ENCODE results near the gene ATP10B.
"Not testable (repeated sequence)": the region's sequence is repeated elsewhere in the genome, so short reads cannot be mapped to it uniquely, and the experiment has no call there.

Gene ATP10B, protein sequence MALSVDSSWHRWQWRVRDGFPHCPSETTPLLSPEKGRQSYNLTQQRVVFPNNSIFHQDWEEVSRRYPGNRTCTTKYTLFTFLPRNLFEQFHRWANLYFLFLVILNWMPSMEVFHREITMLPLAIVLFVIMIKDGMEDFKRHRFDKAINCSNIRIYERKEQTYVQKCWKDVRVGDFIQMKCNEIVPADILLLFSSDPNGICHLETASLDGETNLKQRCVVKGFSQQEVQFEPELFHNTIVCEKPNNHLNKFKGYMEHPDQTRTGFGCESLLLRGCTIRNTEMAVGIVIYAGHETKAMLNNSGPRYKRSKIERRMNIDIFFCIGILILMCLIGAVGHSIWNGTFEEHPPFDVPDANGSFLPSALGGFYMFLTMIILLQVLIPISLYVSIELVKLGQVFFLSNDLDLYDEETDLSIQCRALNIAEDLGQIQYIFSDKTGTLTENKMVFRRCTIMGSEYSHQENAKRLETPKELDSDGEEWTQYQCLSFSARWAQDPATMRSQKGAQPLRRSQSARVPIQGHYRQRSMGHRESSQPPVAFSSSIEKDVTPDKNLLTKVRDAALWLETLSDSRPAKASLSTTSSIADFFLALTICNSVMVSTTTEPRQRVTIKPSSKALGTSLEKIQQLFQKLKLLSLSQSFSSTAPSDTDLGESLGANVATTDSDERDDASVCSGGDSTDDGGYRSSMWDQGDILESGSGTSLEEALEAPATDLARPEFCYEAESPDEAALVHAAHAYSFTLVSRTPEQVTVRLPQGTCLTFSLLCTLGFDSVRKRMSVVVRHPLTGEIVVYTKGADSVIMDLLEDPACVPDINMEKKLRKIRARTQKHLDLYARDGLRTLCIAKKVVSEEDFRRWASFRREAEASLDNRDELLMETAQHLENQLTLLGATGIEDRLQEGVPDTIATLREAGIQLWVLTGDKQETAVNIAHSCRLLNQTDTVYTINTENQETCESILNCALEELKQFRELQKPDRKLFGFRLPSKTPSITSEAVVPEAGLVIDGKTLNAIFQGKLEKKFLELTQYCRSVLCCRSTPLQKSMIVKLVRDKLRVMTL (N-terminal part only)

DNA sequence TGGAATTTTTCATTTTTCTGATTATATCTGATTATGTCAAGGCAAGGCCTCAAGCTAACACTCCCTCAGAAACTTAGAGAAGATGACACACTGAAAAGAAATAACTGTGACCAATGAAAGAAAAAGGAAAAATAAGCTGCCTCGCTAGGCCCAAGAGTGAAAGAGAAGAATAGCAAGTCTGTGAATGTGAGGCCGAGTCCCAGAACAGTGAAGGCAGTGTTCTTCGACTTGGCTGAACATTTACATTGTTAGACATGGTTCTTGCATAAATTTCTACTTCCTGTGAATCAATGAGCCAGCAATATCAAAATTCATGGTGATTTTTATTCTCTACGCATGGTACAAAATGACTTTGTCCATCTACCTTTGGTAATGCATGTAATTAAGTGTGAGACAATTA, at the start of gene ATP10B:
TSS of gene ATP10B (minus strand) at position 163 of the 400 bp plus-strand sequence. CDS start 164,137 bp downstream, outside the sequence.
- DNase-seq (ENCODE audit: low spot score): no peak

DNA sequence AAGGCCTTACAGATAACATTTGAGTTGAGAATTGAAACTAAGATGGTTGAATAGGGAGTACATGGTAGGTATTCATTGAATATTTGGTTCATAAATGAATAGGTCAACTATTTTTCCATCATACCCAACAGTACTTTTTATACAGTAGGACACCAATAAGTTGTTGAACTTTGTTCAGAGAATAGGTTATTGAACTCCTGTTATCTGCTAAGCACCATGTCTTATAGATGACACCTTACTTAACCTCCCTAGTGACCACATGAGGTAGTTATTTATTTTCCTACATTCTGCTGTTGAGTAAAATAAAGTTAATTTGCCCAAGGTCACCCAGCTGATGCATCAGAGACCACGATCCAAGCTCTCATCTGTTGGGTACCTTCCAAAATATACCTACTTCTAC, 49.6 kb upstream of the ATP10B start:
- no peak for DNase-seq (ENCODE audit: low spot score)

DNA sequence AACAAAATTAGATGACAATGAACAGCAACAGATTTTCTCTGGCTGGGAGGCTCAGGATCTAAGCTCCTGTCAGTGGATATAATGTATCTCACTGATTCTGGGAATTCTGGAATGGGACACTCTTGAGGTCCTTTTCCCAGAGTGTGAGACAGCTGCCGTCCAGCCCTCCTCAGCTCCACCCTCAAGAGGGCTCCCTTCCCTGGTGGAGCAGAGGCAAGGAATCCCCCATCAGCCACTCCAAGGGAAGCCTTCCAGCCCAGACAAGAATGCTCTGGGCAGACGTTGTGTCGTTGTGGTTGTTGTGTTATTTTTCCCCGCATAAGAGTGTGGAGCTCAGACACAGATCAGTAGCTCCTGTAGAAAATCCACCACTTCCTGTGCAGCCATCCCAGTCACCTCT, 47.7 kb upstream of the ATP10B start:
- no peak for DNase-seq (ENCODE audit: low spot score)

DNA sequence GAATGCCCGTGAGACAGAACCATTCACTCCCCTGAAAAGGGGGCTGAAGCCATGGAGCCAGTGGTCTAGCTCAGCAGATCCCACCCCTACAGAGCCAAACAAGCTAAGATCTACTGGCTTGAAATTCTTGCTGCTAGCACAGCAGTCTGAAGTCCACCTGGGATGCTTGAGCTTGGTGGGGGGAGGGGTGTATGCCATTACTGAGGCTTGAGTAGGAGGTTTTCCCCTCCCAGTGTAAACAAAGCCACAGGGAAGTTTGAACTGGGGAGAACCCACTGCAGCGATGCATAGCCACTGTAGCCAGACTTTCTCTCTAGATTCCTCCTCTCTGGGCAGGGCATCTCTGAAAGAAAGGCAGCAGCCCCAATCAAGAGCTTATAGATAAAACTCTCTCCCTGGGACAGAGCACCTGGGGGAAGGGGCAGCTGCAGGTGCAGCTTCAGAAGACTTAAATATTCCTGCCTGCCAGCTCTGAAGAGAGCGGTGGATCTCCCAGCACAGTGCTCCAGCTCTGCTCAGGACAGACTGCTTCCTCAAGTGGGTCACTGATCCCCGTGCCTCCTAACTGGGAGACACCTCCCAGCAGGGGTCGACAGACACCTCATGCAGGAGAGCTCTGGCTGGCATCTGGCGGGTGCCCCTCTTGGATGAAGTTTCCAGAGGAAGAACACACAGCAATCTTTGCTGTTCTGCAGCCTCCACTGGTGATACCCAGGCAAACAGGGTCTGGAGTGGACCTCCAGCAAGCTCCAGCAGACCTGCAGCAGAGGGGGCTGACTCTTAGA, 41.4 kb upstream of the ATP10B start:
- not testable (repeated sequence) for DNase-seq (ENCODE audit: low spot score)

DNA sequence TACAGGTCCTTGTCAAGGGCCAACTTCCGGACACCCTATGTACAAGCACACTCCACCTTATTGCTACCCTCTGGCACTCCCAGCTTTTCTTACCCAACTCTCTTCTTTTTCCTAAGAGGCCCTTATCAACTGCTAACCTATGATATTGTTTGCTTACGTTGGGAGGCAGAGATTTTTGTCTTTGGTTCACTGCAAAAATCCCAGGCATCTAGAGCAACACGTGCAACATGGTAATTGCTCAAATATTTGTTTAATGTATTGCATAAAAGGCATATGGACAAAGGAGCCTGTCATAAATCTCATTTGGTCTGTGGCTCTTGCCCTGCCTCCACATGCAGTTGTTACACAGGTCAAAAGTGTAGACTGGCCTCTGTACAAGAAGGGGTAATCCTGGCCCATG, 35.8 kb upstream of the ATP10B start:
- no peak for DNase-seq (ENCODE audit: low spot score)

DNA sequence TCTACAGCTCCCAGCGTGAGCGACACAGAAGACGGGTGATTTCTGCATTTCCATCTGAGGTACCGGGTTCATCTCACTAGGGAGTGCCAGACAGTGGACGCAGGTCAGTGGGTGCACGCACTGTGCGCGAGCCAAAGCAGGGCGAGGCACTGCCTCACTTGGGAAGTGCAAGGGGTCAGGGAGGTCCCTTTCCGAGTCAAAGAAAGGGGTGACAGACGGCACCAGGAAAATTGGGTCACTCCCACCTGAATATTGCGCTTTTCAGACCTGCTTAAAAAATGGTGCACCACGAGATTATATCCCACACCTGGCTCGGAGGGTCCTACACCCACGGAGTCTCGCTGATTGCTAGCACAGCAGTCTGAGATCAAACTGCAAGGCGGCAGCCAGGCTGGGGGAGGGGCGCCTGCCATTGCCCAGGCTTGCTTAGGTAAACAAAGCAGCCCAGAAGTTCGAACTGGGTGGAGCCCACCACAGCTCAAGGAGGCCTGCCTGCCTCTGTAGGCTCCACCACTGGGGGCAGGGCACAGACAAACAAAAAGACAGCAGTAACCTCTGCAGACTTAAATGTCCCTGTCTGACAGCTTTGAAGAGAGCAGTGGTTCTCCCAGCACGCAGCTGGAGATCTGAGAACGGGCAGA, 21.7 kb upstream of the ATP10B start:
- not testable (repeated sequence) for DNase-seq (ENCODE audit: low spot score)

DNA sequence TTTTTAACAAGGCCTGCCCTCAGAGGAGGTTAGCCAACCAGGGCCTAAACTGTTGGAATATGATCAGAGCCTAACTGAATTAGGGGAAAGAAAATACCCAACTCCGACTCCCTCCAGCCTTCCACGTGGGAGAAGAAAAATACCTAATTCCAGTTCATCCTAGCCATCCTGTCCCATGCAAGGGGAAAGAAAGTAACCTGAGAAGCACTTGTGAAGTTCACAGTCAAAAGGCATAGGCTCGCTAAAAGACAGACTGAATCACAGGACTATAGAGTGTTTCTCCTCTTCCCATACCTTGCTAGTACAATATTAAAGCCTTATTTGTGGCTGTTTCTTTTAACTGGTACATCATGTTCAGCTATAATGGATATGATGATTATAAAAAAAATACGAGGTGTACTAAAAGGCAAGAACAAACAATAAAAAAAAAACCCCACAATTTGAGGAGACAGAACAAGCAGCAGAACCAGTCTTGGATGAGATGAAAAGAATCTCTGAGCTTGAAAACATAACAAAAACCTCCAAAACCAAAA, 18.0 kb upstream of the ATP10B start:
- no peak for DNase-seq (ENCODE audit: low spot score)

DNA sequence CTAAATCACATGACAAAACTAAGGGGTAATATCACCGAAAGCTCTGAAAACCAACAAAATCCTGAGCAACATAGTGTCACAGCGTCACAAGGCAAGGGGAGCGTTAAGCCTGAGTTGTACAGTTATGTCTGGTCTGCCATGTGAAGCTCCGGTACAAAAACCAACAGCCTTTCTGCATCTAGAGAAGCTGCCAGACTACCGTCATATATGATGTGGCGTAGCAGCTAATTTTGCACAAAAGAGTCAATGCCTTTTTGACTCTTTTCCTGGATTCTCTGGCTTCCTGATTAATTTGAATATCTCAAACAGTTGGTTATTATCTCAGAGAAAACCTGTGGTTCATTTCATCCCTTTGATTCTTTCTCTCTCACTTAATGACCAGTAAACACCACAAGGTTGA, 16.0 kb upstream of the ATP10B start:
- DNase-seq (ENCODE audit: low spot score): no peak

DNA sequence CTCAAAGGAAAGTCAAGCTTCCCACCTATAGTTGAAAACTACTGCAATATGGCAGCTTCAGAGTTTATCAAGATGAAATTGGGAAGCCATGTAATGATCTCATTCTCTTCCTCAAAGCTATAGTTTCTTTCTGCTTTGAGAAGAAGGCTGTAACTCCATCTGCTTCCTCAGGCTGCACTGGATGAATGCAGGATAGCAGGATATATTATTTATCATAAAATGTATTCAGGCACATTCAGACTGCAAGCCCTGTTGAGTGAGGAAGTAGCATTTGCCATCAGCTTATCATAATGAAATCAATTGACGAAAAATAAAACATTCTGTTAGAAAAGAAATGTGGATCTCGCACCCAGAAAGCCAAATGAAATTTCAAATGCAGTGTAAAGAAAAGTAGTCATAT, 560 bp downstream of the ATP10B start:
- no peak for DNase-seq (ENCODE audit: low spot score)

DNA sequence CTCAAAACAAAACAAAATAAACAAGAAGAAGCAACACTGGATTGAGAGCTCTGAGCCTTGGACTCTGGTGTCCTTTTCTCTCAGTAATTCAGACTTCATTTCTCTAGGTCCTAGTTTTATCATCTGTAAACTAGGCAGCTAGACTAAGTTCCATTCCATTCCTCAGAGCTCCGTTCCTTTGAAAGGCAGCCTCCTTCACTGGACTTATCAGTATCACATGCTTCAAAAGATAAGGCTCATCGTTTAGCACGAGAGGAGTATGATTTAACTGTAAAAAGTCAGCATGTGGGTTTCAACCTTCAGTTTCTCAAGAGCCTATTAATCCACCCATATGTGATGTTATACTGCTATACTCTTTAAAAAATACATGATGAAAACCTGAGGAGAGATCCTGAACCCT, 1.6 kb downstream of the ATP10B start:
- no peak for DNase-seq (ENCODE audit: low spot score)

DNA sequence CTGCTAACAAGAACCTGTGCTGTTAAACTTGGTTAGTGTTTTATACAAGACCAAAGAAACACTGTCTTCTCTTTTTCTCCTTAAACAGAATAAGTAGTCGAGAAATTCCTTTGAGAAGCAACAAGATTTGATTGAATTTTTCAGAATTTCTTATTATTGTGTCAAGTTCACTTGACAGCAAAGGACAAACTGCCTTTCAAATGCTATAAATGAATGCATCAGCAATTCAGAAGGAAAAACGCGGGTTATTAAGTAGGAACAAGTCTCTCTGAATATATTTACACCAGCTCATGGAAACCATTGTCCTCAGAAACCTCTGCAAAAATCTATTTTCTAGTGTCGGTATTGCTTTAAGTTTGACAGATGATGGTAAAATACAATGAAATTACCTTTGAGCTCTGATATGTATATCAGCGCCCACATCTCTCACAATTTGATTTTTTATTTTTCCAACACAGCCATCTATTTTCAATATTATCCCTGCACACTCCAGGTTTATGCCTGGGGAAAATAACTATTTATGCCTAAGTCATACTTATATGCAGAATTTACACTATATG, 4.4 kb downstream of the ATP10B start:
- DNase-seq (ENCODE audit: low spot score): no peak

DNA sequence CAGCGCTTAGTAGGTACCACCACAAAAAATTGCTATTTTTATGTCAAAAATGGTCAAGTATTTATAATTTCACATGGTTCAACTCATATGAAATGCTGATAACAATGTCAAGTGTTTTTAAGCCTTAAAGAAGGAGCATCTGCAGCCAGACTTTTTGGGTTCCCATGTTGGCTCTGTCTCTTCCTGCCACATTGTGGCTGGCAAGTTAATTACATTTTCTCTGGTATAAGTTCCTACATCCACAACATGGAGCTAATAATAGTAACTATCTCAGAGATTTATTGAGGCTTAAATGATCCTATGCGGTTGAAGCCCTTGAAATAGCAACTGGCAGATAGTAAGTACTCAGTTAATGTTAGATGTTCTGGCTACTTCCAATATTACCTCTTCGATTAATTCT, 5.4 kb downstream of the ATP10B start:
- DNase-seq (ENCODE audit: low spot score): no peak

DNA sequence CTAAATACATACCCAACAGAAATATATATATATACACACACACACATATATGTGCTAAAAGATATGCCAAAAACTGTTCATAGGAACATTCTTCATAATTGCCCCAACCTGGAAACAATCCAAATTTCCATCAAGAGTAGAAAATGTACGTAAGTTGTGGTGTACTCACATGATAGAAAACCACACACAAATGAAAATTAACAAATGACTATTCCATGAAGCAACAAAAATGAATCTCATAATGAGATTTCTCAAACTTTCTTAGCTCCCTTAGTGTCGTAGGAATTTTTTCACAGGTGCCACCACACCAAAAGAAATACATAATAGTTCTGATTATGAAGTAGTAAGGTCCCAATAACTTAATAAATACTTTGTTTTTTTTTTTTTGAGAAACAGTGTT, 7.8 kb downstream of the ATP10B start:
- no peak for DNase-seq (ENCODE audit: low spot score)

DNA sequence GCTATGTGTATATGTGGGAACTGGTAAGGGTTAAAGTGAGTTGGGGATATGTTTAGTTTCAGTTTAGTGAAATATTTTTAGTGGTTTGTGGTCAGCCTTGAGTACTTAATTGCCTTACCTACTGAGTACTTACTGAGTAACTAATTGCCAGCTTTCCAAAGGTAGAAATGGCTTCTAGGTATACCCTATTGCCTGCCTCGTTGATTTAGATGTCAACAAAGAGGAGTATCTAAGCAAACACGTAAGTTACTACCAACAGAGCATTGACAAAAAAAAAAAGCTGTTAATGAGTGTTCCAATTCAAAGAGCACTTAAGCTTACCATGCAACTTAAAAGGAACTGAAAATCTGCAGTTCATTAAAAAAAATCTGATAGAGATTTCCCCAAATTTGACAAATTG, 8.8 kb downstream of the ATP10B start:
- DNase-seq (ENCODE audit: low spot score): no peak

DNA sequence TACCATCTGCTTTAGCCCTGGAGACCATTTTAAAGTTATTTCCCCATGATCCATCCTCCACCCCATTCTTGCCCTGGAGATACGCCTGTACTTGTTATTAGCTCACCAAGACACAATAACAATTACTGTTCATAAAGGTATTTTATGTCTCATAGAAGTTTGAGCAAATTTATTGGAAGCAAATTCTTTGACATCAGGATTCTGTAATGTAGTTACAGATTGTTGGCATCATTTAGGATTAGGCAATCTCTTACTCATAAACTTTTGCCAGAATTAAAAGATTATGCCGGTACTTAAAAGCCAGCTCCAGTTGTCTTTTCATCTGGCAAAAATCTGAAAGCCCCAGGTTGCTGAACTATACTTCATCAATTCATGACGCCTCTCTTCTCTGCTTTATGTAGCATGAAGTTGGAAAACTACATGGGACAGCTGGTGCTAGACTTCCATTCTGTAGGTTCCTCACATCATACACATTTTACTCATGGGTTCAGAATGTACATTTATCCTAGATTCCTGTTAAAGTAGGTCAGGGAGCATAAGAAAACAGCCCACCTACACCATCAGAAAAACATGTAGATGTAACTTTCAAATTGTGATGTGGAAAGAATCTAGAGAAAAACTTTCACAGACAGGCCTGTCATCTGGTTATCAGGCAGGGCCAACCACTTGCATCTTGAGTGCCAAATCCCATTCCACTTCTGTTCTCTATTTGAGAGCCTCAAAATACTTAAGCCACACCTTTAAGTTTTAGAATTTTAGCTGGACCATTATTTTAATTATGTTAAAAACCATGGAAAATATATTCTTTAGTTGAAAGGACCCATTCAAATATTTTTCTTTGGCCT, 14.0 kb downstream of the ATP10B start:
- no peak for DNase-seq (ENCODE audit: low spot score)

DNA sequence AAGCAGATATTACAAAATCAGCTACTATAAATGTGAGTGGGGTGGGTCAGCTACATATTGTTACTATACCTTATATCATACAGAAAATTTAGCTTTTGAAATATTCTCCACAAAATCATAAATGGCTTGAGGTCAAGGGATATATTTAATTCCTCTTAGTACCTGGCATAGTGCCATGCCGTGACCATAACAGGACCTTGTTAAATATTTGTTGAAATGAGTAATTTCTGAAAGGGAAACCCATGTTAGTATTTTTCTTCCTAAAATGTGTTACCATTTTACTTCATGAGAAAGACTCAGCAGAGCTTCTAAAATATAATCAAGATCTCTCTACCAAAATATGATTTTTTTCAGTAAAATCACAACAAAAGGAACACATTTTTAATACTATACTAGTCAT, 14.8 kb downstream of the ATP10B start:
- no peak for DNase-seq (ENCODE audit: low spot score)

DNA sequence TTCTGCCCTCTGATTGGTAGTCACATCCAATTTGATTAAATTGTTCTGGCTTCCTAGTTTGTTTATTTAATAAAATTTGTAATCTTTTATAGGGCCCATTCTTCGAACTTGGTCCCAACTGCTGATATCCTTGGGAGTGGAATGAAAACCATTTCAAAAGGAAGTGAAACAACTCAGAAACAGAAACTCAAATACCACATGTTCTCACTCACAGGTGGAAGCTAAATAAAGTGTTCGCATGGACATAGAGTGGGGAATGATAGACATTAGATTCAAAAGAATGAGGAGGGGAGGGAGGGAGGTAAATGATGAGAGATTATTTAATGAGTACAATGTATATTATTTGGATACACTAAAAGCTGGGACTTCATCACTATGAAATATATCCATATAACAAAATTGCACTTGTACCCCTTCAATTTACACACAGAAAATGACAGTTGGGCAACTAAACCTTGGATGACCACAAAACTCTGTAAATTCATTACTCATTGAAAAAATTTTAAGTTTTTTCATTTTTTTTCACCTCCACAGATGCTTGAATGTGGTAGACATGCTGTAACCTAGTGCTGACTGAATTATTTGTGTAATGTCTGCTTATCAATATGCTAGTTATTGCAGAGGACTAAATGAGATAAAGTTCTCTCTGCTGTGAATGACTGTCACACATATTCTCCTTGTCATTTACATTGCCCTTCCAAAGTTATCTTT, 16.0 kb downstream of the ATP10B start:
- no peak for DNase-seq (ENCODE audit: low spot score)

DNA sequence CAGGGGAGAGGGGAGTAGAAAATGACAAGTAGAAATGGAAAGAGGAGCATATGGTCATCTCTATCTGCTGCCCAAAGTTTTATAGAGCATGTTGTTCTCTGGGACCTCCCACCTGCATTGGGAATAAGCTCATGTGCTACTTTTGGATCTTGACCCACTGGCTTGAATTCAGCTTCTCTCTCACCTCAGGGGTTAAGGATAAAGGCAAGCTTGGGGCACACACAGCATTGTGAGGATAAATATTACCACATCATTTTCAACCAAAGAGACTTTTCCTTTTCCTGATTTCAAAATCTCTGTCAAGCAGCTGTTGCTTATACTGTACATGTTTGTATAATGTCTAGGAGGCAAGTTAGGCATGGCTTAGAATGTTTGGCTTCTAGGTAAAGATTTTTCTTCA, 16.6 kb downstream of the ATP10B start:
- DNase-seq (ENCODE audit: low spot score): no peak

DNA sequence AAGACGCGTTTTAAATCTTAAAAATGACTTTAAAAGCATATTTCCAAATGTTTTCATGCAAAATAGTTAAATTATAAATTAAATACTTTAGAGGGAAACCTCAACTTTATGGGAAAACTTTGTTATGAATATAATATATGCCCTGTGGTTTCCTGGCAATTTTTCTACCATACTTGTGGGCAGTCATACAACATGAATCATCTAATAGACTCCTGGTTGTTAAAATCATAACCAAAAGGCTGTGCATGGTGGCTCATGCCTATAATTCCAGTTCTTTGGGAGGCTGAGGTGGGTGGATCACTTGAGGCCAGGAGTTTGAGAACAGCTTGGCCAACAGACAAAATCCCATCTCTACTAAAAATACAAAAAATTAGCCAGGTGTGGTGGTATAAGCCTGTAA, 18.2 kb downstream of the ATP10B start:
- no peak for DNase-seq (ENCODE audit: low spot score)

Measured in kidney capillary endothelial cell (primary cell).